Keratinocyte (primary cell): ENCODE data around the gene DES.

Source experiments
- EZH2 ChIP-seq: IDR thresholded peaks from one replicate; pipeline ENCODE4 v1.6.1; 2012; ENCODE audit warnings: inconsistent platforms, mild to moderate bottlenecking, low read length, moderate library complexity
- TF ChIP-seq, protein P1 (sequence below), 3 experiments: IDR thresholded peaks in 1 of 3; conservative IDR thresholded peaks in 1 of 3; optimal IDR thresholded peaks in 1 of 3; 2 replicates in 2 of 3; 3 replicates in 1 of 3; pipeline versions ENCODE3 to v1.5.1; 2011; ENCODE audit warnings: low read length in 3 of 3, mild to moderate bottlenecking in 3 of 3, moderate library complexity in 2 of 3, control low read depth in 1 of 3, inconsistent platforms in 1 of 3; ENCODE audit not compliant: insufficient read depth in 2 of 3; ENCODE audit errors: extremely low read depth in 1 of 3

DNA sequence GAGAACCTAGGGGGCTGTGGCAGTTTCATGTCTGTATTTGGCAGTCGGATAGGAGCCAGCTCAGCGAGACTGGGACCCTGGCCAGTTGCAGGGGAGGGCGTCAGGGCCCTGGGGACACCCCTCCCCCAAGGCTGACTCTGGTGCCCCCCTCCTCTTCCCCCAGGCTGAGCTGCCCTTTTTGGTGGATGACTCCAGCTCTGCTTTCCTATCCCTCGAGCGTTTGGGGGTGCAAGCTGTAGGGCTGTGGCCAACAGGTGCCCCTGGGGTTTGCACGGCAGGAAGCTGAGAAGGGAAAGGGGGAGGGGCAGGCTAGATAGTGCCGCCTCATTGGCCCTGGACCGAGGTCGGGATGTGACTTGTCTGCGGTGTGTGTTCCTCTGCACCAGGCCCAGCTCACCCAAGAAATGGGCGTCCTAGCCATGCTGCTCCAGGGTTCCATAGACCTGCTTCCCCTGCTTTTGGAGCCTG, 42.9 kb downstream of the DES start:
- TF ChIP-seq, protein P1, sequence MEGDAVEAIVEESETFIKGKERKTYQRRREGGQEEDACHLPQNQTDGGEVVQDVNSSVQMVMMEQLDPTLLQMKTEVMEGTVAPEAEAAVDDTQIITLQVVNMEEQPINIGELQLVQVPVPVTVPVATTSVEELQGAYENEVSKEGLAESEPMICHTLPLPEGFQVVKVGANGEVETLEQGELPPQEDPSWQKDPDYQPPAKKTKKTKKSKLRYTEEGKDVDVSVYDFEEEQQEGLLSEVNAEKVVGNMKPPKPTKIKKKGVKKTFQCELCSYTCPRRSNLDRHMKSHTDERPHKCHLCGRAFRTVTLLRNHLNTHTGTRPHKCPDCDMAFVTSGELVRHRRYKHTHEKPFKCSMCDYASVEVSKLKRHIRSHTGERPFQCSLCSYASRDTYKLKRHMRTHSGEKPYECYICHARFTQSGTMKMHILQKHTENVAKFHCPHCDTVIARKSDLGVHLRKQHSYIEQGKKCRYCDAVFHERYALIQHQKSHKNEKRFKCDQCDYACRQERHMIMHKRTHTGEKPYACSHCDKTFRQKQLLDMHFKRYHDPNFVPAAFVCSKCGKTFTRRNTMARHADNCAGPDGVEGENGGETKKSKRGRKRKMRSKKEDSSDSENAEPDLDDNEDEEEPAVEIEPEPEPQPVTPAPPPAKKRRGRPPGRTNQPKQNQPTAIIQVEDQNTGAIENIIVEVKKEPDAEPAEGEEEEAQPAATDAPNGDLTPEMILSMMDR (optimal IDR thresholded peaks at IDR 0.05 in 1 of 3, IDR thresholded peaks at IDR 0.05 in 1 of 3, conservative IDR thresholded peaks at IDR 0.05 in 1 of 3; ENCODE audit: extremely low read depth in 1 of 3, insufficient read depth in 2 of 3, low read length in 3 of 3) = no peak
- TF ChIP-seq EZH2 = no peak
